COR-L47 (cell line): ENCODE data around the gene GPR31.

ENCODE experiments used
- DNase-seq: peaks from one replicate; lab custom pipeline; 2025; lab: John Stamatoyannopoulos, UW

The GPR31 gene

DNA sequence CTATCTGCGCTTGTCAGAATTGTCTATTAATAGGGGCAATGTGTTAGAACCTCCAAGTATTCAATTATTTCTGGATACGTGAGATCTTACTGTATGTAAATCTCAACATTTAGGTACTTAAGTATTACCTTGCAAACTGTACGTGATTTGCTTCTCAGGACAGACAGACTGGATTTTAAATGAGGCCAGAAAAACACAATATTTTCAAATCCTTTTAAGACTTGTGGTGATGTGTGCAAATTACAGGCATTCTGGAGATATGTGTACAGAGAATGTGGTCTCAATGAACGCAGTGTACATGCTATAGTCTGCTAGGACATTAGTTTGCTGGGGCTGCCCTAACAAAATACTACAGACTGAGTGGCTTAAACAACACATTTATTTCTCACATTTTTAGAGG, 18.0 kb downstream of the GPR31 start:
- DNase-seq: no peak

DNA sequence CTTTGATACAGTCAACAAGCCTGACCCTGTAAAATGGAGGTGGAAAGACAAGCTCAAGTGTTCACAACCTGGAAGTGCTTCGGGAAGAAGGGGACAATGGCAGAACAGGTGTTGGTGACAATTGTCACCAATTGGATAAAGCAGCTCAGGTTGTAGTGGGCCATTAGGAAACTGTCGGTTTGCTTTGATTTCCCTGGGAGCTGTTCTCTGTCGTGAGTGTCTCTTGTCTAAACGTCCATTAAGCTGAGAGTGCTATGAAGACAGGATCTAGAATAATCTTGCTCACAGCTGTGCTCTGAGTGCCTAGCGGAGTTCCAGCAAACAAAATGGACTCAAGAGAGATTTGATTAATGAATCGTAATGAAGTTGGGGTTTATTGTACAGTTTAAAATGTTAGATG, 19.9 kb downstream of the GPR31 start:
- DNase-seq: no peak

DNA sequence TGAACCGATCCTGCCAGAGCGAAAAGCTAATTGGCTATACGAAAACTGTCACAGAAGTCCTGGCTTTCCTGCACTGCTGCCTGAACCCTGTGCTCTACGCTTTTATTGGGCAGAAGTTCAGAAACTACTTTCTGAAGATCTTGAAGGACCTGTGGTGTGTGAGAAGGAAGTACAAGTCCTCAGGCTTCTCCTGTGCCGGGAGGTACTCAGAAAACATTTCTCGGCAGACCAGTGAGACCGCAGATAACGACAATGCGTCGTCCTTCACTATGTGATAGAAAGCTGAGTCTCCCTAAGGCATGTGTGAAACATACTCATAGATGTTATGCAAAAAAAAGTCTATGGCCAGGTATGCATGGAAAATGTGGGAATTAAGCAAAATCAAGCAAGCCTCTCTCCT, 20.7 kb downstream of the GPR31 start:
- DNase-seq: no peak

DNA sequence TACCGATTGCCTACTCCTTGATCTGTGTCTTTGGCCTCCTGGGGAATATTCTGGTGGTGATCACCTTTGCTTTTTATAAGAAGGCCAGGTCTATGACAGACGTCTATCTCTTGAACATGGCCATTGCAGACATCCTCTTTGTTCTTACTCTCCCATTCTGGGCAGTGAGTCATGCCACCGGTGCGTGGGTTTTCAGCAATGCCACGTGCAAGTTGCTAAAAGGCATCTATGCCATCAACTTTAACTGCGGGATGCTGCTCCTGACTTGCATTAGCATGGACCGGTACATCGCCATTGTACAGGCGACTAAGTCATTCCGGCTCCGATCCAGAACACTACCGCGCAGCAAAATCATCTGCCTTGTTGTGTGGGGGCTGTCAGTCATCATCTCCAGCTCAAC, 21.4 kb downstream of the GPR31 start:
- no peak for DNase-seq

DNA sequence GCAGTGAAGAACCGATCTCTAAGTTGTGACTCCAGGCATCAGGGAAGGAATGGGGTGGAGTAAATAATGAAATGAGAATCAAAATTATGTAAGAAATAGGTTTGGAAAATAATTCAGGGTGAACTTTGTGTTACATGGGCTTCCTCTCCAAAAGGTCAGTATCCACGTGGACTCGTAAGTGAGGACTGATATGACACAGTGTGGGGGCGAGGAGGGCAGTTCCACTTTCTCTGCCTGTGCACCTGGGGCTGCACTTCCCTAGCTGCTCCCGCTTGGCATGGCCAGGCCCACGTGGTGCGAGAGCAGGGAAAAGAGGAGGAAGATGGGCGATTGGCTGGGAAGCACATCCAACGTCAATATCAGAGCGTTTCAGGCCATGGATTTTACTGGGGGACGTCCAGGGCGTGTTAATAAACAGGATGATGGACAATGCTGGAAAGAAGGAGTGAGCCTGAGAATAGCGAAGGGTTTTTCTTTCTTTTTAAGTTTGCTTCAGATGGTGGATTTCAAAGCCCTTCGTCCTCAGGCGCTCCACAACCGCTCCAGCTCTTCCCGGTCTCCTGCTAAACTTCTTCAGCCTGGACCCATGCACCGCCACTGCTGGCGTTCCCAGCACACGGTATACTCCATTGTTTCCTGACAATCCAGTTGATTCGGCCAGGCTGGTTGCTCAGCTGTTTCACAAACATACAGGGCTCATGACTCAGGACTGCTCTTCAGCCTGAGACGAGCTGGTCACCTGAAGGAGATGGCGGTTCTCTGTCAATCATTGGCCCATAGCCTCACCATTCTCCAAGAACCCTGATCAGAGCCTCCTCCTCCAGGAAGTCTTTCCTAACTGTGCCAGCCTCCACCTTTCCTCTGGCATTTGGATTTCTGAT, 23.1 kb downstream of the GPR31 start:
- no peak for DNase-seq

DNA sequence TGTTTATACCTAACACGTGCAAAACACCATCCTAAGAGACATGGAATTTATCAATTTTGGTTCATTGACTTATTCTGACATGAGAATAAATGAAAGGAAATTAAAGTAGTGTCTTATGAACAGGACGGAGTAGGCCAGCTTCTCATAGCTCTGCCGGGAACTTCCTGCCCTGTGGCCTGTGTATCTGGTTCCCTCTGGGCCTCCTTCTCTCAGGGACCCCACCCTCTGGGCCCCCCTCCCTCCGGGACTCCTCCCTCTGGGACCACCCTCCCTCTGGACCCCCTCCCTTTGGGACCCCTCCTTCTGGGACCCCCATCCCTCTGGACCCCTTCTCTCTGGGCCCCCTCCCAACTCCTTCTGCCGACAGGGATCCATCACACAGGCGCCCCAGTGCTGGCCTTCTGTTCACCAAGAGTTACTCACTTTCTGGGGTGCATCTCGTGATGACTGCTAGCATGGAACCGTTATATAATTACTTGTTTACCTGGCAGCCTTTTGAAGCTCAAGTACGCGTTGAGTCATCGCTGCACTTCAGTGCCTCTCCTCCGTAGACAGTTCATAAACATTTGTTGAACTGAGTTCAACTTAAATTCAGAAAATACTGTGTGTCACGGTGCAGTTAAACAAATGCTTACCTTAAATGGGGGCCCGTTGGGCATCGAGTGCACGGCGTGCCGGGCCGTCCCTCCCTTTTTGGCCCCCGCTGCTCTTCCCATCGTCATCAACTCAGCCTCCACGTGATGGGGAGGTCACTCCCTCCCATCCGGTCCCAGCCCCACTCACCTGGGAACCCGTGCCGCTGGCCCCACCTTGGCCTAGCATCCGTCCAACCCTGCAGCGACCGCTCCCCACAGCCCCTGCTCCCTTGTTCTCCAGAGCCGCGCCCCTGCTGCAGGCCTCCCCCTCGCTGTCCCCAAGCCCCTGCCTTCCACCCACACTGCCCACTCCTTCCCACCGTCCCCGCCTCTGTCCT, 26.8 kb downstream of the GPR31 start:
- no peak for DNase-seq

DNA sequence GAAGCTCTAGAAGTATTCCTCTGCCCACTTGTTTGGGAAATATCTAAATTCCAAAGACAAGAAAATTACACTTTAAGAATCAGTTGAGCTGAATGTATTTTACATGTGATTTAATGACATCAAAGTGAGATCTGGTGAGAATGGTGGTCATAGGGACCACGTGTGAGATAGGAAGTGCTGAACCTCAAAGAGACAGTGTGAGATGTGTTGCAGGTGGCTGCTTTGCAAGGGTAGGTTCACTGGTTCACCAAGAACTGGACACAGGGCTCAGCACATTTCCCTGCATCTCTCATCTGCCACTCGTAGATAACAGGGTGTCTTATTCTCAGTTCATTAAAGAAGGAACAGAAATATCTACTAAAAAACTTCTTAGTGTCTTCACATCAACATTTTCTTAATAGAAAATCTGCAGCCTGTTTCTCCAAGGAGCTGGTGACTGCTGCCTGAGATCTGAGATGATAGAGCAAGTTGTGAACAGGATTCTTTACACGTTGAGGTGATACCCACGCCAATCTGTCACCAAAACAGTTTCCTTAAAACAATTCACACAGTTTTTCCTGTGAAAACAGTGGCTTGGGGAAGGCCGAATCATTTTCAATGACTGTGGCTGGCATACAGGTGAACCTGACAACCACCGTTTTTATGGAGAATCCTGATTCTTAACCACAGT, 27.6 kb downstream of the GPR31 start:
- no peak for DNase-seq

DNA sequence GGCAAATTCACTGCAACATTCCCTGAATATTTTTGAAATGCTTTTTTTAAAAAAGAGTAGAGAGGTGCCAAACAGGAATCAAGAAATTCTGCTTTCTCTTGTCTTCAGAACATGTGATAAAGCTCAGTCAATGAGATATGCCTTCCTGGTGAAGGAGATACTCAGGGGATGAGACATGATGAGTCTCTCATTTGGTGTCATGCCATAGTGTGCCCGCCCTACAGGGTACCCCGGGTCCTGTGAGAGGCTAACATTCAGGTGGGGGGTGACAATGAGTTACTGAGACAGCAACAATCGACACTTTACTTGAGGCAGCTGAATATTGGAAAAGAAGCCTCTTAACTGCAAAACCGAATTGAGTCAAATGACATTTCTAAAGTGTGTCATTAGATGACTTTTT, 28.2 kb downstream of the GPR31 start:
- DNase-seq: no peak

DNA sequence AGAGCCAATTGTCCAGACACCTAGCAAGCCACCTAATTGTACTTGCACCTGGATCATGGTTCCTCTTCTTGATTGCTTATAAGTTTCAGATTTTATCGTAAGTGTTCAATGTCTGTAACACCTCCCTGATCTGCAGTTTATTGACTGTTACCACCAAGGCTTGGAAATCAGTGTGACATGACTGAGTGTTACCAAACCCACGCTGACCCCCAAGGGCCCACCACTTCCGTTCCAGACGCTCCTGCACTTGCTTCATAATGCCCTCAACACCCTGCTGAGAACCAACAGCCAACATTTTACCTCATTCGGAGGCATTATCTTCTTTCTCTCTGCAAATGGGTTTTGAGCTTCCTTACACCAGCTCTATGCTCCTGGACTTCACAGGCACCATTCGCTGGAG, 28.6 kb downstream of the GPR31 start:
- DNase-seq: no peak

DNA sequence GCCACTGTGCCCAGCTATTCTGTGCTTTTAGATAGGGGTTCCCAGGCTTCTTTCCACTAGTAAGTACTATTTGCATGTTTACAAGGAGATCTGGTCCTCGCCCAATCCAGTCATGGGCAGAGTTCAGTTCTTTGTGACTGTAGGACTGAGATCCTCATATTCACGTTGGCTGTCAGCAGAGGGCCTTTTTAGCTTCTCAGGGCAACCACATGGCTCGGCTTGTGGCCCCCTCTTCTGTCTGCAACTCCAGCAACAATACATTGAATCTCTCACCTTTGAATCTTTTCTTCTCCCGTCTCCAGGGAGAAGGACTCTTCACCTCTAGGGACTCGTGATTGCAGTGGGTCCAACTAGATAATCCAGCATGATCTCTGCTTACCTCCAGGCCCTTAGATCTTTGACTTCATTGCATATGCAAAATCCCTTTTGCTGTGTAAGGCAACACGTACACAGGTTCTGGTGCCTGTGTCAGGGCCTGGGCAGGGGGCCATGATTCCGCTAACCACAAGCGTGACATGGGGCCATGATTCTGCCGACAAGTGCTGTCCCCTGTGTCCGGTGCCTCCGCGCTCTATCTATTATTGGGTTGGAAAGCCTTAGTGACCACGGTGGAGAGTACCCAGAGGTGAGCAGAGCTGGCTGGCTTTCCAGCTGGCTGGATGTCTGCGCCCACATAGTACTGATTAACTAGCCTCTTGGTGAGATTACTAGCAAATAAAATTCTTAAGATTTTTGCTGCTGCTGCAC, 29.8 kb downstream of the GPR31 start:
- DNase-seq: no peak

DNA sequence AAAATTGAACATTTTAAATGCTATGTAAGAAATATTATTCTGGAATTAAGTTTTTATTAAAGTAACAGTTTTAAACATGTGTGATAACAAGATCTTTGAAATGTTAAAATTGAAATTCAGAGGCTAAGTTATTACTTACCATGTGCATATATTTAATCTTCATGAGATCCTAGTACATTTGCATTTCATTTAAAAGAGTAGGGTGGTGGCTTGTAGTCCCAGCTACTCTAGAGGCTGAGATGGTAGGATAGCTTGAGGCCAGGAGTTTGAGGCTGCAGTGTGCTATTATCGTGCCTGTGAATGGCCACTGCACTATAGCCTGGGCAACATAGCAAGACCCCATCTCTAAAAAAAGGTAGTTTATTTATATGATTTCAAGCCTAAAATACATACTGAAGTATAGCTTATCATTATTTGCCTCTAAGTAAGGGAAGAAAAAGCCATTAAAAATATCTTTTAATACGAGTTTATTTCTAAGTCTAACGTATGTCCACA, 31.9 kb downstream of the GPR31 start:
- no peak for DNase-seq

DNA sequence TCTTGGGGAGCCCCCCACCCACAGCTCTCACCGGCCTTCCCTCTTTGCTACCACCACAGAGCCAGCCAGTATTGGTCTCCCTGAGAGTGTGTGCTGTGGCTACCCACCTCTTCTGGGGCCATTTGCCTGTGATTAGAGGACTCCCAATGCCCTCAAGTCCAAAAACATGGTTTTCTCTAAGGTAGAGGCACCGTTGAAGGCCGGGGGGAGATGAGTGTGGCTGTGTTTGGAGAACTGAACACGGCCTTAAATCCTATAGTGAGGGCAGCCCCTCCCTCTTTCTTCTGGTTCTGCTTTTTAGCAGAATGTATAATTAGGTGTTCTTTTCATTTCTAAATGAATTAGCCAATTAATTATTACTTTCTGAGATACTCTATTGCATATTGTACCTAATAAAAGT, 32.4 kb downstream of the GPR31 start:
- DNase-seq: no peak

DNA sequence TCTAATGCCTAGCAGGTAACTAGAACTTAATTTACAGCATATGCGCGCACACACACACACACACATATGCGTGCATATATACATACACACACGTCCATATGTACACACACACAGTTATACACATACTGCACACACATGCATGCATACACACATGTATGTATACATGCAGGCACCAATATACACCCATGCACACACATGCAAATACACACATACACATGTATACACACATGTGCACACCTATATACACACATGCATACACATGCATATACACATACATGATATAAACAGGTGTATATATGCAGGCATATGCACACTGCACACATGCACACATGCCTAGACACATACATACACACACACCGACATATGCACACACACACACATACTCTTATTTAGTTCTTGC, 33.0 kb downstream of the GPR31 start:
- DNase-seq: no peak

DNA sequence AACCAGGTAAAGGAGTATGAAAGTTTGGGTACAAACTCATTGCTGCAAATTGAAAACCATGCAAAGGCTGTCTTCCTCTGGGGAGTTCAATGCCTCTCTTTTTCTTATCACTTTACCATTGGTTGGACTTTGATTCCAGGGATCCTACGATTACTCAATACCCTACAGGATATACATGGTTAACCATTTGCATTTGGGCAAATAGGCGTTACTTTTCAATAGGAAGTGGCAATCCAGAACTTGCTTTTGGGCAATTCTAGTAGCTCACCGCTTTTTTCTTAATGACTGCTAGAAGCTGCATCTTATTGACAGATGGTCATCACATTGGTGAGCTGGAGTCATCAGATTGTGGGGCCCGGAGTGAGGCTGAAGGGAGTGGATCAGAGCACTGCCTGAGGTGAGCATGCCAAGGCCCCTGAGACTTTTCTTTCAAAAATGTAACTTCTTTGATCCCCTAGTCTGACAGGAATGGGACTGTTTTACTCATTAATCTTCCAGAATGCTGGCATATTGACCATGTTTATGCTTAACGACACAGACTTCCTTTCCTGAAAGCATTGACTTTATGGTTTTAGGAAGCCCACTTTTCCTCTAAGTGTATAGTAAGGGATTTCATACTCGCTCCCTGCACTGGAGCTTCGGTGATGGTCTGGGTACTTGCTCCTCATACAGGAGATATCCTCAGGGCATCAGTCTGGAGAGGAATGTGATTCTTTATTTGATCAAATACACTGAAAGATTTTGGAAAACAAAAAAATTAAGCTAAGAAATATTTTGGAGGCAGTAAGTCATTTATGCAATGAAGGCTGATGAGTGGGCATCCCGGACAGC, 34.7 kb downstream of the GPR31 start, which contains the start of gene CCR6:
TSS of gene CCR6 (plus strand) at position 270 of the 831 bp plus-strand sequence. CDS start 13,039 bp downstream, outside the sequence.
- DNase-seq: no peak

DNA sequence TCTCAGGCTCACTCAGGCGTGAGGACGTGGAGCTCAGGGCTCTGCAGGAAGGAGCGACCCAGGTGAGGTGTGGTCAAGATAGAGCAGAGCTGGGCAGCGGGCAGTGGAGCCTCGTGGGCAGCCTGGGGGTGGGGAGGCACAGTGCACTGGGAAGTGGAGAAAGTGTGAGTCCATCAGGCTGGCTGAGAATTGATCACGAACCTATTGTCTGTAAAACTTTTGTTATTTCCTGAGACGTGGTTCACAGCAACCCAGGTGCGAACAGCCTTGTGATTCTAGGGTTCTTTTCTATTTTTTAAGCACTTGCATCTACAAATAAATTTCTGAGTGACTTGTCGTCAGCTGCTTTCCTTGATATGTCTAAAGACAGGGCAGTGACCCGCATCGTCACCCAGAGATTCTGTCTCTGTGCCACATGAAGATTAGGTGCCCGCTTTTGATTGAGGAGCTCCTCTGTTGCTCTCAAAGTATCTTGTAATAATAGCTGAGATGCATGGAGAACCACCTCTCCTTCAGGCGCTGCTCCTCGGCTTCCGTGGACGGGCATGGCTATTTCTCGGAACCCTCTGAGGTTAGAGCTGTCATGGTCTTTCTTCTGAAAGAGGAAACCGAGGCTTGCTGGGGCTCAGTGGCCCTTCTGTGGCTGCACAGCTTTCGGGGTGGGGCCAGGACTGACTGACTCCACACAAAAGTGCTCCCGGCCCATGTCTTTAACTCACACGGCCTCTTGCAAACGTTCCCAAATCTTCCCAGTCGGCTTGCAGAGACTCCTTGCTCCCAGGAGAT, 35.5 kb downstream of the GPR31 start:
- no peak for DNase-seq

DNA sequence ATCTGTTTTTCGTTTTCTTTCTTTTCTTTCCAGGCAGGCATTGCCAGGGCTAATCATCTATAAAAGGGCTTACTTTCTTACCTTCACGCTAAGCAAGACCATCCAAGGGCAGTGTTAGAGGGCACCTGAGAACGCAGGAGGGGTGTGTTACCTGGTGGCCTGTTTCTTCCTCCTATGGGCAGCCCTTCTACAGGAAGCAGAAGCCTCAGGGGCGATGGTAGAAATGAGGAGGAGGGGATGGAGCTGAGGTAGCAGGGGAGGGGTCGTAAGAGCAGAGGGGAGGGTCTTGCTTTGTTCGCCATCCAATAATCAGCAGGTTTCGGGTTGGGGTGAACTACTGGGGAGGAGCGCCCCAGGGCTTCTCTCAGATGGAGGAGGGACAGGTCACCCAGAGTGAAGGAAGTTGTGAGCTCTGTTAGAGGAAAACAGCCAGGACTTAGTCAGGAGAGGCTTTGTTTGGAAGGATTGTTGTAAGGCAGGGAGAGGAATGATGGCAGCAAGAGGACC, 36.4 kb downstream of the GPR31 start:
- no peak for DNase-seq

DNA sequence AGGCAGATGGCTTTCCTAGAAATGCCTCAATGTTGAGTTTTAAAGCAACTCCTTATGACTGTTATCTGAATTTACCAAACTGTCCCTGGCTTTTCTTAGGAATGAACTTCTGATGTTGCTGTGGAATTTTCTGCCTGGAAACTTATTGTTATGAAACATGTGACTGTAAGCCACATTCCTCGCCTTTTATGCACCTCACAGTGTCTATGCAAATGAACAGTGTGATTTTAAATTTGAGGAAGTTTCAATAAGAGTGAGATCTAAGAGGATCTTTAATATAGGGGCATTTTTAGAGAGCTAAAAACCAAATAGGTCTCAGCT, 37.2 kb downstream of the GPR31 start:
- no peak for DNase-seq

DNA sequence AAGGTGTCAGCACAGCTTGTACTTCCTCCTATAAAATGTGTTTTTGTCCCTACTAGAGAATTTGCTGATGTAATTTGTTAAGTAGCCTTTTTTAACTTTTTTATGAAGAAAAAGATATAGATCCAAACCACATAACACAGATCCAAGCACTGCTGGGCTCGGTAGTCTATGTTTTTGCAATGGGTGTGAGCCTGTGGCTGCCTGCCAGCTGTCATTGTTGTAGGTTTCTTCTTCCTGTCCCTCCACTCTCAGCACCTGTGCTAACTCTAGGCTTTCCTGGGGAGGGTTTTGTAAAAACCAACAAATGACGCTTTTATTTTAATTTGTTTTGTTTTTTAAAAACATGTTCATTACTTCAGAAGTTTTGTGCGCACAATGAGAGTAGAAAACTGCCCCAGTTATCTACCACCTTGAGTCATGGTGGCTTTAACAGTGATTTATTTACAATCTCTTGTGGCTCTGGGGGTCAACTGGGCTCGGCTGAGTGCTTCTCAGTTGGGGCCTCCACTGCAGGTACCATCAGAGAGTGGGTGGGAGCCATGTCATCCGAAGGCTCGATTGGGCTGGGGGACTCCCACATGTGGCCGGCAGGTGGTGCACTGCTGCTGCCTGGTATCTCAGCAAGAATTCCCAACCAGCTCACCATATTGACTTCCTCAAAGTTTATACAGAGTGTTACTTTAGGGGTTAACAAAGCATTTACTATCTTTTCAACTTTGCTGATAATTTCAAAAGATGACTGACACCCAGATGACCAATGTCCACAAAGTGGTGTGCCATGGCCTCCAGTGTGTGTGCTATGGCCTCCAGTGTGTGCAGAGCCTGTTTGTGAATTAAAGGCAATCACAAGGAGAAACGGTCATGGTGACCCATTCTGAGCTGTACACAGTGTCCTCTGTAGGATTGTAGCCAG, 37.9 kb downstream of the GPR31 start:
- DNase-seq: peak; percentile 7

DNA sequence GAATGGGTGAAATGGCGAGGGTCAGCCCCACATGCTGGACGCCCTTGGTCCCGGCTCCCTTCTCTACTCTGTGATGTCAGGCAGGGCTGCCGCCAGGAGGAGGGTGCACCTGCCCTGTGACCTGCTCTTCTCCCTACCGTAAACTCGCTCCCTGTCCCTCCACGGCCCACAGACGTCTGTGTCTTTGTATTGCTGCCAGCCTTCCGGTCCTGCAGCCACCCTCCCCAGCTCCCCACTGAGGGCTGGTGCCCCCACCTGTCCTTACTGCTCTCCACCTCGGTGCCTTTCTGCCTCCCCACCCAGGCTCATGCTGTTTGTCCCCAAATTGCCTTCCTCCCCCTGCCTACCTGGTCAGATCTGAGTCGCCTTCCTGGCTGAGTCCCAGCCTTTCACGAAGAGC, 38.9 kb downstream of the GPR31 start:
- no peak for DNase-seq
